GM19025 (cell line): ENCODE measurements around the gene TRO.

Source experiments
- ATAC-seq: cut with Tn5 transposase; IDR thresholded peaks from one replicate; pipeline ENCODE4 v1.9.1; 2021; ENCODE audit warnings: mild to moderate bottlenecking, low read depth, moderate library complexity; ENCODE audit not compliant: unreplicated experiment

TRO gene, protein sequence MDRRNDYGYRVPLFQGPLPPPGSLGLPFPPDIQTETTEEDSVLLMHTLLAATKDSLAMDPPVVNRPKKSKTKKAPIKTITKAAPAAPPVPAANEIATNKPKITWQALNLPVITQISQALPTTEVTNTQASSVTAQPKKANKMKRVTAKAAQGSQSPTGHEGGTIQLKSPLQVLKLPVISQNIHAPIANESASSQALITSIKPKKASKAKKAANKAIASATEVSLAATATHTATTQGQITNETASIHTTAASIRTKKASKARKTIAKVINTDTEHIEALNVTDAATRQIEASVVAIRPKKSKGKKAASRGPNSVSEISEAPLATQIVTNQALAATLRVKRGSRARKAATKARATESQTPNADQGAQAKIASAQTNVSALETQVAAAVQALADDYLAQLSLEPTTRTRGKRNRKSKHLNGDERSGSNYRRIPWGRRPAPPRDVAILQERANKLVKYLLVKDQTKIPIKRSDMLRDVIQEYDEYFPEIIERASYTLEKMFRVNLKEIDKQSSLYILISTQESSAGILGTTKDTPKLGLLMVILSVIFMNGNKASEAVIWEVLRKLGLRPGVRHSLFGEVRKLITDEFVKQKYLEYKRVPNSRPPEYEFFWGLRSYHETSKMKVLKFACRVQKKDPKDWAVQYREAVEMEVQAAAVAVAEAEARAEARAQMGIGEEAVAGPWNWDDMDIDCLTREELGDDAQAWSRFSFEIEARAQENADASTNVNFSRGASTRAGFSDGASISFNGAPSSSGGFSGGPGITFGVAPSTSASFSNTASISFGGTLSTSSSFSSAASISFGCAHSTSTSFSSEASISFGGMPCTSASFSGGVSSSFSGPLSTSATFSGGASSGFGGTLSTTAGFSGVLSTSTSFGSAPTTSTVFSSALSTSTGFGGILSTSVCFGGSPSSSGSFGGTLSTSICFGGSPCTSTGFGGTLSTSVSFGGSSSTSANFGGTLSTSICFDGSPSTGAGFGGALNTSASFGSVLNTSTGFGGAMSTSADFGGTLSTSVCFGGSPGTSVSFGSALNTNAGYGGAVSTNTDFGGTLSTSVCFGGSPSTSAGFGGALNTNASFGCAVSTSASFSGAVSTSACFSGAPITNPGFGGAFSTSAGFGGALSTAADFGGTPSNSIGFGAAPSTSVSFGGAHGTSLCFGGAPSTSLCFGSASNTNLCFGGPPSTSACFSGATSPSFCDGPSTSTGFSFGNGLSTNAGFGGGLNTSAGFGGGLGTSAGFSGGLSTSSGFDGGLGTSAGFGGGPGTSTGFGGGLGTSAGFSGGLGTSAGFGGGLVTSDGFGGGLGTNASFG (N-terminal part only)

DNA sequence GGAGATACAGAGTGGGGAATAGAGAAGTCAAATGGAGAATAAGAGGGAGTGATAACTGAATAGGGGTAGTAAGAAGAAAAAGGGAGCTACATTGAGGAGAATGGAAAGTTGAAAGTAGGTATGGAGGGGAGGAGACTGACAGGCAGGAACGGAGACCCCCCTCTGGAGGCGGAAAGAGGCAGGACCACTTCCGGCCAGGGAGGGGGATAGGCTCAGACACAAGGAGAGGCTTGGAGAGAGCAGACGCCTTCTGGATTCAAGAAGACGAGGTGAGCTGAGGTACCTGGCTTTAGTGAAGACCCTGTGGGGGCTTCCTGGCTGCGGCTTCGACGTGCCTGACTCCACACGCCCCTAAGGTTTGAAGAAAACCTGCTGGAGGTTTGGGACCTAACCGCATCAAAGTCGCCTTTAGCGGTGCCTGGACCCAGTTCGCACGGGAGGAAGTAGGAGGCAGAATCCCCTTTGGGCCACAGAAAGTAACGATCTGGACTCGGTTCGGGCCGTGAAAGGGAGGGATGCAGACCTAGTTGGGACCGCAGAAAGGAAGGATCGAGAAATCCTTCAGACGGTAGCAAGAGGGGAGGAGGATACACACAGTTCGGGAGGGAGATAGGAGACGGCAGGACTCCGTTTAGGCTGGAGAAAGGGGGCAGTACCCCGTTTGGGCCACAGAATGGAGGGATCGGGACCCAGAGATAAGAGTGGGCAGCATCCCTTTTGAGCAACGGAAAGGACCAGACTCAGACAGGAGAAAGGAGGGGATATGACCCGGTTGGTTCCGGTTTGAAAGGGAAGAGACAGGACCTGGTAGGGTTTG, at the start of gene TRO:
Gene TRO, plus strand, starts transcription at position 215 of the 817 bp plus-strand sequence. CDS start 1,423 bp downstream, outside the sequence.
- no peak for ATAC-seq

DNA sequence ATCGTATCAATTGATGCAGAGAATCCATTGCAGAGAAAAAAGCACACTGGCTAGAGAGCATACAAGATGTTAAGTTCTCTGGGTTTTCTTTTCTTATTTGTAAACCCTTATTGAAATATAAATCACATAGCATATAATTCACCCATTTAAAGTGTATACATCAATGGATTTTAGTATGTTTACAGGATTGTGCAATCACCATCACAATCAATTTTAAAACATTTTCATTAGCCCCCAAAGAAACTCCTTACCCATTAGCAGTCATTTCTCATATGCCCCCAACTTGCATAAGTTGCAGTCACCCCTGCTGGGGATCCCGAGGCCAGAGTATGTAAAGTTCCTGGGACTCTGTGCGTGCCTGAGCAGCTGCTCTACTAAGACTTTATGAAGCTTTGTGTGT, 34.9 kb upstream of the TRO start:
- ATAC-seq: no peak

DNA sequence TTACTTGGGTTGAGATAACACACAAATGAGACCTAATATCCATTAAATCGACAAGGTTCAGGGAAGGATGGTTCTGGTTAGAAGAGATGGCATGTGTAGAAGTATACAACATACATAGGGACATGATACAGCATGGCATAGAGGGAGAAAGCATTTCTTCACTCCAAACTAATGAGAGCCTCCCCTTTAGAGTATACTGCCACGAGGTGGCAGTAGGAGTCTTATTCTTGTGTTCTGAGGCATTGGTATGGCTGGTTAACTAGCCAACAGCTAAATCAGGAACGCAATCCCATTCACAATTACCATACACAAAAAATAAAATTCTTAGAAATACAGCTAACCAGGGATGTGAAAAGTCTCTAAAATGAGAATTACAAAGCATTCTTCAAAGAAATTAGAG, 29.1 kb upstream of the TRO start:
- no peak for ATAC-seq

DNA sequence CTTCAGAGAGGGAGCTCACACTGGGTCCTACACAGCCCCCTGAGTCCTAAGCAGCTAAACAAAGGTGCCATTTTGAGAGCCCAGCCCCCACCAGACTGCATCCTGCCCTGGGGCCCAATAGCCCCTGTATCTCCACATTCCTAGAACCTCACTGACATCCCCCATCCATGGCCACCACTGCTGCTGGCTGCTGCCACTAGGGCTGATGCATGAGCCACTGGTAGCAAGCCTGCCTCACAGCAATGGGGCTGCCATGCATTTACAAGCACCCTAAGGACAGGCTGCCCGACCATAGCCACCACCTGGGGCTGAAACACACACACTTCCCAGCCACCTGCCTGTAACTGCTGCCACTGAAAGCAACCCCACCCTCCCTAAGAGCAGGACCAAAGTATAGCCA, 26.5 kb upstream of the TRO start:
- ATAC-seq: no peak

DNA sequence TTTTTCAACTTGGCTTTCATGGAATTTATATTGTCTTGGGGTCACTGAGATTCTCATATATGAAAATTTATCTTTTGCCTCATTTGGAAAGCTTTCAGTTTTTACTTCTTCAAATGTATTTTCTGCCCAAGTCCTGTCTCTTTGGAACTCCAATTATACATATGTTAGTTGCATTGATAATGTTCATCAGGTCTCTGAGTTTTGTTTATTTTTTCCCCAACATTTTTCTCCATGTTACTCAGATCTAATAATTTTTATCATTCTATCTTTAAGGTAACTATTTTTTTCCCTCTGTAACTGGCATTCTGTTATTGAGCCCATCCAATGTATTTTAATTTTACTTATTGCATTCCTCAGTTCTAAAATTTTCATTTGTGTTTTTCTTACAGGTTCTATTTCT, 10.7 kb upstream of the TRO start:
- no peak for ATAC-seq

DNA sequence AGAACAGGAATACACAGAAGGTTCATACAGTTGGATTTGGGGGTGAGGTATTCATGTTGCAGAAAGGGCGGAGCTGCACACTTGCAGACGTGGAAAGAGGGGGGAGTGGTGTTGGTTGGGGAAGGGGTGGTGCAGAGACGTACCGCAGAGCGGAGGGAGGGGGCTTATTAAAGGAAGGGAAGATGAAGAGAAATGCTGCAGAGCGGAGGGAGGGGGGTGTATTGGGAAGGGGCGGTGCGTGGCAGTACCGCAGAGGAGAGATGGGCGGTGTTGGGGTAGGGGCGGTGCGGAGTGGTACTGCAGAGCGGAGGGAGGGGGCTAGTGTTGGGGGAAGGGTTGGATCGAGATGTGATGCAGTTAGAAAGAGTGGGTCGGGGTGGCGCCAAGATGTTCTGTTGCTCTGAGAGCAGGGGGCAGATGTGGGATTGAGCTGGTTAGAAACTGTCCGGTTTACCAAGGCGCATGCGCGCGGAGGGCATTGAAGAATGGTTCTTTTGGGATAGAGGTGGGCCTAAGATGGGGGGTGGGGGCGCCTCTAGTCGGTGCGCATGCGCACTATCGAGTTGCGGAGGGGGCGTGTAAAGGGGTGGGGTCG, 900 bp downstream of the TRO start:
- no peak for ATAC-seq

DNA sequence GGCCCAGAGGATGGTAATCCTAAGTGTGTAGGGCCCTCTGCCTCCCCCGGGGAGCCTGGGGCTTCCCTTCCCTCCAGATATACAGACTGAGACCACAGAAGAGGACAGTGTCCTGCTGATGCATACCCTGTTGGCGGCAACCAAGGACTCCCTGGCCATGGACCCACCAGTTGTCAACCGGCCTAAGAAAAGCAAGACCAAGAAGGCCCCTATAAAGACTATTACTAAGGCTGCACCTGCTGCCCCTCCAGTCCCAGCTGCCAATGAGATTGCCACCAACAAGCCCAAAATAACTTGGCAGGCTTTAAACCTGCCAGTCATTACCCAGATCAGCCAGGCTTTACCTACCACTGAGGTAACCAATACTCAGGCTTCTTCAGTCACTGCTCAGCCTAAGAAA, 1.9 kb downstream of the TRO start:
- ATAC-seq: no peak

DNA sequence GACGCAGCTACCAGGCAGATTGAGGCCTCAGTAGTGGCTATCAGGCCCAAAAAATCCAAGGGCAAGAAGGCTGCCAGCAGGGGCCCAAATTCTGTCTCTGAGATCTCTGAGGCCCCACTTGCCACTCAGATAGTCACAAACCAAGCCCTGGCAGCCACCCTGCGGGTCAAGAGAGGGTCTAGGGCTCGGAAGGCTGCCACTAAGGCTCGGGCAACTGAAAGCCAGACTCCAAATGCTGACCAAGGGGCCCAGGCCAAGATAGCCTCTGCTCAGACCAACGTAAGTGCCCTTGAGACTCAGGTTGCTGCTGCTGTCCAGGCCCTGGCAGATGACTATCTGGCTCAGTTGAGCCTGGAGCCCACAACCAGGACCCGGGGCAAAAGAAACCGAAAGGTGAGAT, 2.8 kb downstream of the TRO start:
- no peak for ATAC-seq

DNA sequence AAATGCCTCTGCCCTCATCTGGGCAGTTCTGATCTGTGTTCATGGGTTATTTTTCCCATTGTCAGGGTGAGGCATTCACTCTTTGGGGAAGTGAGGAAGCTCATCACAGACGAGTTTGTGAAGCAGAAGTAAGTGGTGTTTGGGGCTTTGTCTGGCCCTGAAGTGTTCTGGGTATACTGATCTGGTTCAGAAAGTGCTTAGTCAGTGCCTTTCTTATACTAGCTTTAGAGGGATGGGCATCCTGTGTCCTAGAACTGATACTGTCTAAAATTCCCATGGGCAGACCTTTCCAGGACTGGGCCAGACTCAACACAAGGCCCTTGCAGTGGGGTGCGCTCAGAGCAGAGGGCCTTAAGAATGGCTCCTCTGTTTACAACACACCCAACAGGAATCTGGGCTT, 6.4 kb downstream of the TRO start:
- no peak for ATAC-seq

DNA sequence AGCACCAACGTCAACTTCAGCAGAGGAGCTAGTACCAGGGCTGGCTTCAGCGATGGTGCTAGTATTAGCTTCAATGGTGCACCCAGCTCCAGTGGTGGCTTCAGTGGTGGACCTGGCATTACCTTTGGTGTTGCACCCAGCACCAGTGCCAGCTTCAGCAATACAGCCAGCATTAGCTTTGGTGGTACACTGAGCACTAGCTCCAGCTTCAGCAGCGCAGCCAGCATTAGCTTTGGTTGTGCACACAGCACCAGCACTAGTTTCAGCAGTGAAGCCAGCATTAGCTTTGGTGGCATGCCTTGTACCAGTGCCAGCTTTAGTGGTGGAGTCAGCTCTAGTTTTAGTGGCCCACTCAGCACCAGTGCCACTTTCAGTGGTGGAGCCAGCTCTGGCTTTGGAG, 8.3 kb downstream of the TRO start:
- ATAC-seq: no peak

DNA sequence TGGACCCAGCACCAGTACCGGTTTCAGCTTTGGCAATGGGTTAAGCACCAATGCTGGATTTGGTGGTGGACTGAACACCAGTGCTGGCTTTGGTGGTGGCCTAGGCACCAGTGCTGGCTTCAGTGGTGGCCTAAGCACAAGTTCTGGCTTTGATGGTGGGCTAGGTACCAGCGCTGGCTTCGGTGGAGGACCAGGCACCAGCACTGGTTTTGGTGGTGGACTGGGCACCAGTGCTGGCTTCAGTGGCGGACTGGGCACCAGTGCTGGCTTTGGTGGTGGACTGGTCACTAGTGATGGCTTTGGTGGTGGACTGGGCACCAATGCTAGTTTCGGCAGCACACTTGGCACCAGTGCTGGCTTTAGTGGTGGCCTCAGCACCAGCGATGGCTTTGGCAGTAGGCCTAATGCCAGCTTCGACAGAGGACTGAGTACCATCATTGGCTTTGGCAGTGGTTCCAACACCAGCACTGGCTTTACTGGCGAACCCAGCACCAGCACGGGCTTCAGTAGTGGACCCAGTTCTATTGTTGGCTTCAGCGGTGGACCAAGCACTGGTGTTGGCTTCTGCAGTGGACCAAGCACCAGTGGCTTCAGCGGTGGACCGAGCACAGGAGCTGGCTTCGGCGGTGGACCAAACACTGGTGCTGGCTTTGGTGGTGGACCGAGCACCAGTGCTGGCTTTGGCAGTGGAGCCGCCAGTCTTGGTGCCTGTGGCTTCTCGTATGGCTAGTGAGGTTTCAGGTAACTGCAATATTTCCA, 9.8 kb downstream of the TRO start:
- ATAC-seq: no peak

DNA sequence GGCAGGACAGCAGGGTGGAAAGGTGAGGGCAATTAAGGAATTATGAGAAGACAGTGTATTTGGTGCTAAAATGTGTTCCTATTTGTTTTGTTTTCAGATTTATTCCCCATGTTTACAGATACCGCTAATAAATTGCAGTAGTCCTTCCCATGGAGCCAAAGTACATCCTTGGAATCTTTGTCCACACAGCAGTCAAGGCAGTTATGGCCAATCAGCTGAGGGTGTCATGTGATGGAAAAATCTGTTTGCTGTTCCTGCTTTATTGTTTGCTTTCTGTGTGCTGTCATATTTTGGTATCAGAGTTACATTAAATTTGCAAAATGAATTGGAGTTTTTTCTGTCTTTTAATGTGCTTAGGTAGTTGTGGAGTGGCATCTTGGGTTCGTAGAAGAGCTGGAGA, 10.5 kb downstream of the TRO start:
- no peak for ATAC-seq

DNA sequence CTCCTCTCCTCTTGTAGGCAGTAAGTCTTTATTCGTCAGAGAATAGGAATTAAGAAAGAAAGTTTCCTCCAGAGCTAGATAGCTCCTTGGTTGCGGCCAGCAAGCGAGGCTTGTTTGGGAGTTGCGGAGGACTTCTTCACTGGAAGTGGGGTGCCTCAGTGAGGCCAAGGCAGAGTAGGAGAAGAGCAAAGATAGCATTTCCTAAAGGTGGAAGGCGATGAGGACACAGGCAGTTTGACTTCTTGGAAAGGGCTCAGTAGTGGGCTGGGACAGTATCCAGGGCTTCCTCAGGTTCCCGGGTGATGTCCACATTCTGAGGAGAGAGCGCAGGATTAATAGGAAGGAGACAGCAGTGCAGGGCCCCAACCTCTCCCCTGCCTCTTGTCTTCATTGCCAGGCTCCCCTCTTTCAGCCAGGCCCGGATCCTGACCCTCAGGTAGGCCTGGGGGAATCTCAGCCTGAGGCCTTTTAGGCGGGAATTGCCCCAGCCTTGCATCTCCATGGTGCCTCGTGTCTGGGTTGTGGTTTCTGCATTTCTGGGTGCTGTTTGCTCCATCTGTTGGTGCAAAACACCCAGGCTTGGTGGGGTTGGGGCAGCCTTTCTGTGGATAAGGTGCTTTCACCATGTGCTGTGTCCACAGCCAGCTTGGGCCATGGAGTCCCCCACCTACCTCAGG, 12.7 kb downstream of the TRO start:
- ATAC-seq: no peak

DNA sequence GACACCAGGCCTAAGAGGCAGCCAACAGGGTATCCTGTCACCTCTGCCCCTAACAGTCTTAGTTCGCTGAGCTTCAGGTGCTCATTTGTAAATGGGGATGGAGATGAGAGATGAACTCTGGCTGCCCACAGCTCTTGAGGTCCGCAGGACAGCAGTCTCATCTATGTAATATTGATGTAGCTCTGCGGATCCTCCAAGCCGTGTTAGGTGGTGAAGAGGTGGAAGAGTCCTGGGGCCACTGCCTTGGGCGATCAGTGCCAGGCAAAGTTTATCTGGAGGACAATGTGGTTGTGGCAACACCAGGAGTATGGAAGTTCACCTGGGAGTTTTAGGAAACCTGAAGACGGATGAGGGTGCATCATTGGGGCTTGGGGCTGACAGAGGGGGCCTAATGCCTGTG, 13.4 kb downstream of the TRO start:
- ATAC-seq: no peak

DNA sequence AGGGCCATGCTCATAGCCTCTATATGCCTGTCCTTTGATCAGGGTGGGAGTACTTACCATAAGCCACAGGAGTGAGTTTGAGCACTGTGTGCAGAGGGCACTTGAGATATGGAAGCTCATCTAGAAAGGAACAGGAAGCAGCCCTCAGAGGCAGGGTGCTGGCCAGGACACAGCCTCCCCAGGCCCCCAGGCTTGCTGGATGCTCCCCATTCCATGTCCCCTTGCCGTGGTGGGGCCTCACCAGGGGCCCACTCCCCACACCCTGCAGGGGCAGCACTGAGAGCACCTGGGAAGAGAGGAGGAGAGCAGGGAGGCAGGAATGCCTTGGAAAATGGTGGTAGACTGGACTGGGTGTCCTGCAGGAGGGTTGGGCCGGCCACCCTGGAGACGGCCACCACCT, 14.3 kb downstream of the TRO start:
- no peak for ATAC-seq

DNA sequence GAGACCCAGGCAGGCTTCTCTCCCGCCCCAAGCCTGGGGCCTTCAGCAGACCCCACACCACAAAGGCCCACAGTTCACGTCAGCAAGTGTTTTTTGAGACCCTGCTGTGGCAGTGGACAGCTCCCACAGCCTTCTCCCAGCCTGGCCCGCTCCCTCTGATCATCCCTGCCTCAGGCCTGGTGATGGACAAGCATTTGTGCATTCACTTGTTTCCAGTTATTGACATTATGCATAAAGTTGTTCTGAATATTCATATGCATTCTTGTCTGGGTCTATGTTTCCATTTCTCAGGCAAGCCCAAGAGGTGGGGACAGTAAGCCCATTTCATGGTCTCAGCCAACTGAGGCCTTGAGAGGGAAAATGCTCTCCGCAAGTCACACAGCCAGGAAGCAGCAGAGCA, 14.7 kb downstream of the TRO start:
- no peak for ATAC-seq

DNA sequence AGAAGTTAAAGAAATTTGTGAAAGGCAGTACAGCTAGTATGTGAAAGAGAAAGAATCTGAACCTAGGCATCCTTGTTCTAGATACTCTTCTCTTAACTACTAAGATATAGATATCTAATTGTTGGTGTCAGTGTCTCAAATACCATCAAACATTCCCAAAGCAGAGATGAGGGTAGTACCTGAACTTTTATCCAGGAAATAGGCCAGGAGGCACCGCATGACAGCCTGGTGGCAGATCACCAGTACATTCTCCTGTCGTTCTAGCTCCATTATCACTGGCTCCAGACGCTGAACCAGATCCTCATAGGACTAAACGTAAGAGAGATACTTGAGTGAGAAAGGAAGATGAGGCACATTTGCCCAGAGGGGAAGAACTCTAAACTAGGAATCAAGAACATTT, 16.8 kb downstream of the TRO start:
- ATAC-seq: no peak

DNA sequence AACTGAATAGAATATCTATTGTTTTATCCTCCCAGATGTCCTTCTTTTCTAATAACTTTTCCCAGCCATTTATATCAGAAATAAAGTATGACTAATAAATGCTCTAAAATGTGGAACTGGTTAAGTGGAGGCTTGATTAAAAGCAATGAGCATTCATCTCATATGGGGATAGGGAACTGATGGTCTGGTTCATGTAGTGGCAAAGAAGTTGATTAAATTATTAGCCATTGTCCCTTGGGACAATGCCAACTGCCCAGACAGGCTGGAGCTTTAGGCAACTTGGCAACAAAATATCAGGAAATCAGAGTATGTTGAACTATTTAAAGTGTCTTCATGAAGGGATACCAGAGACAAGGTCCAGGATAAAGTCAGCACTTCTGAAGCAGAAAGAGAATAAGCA, 24.2 kb downstream of the TRO start:
- ATAC-seq: no peak
